NT2/D1 (cell line): Measurements from ENCODE around the gene AGR3.
"Not testable (repeated sequence)": the region's sequence is repeated elsewhere in the genome, so short reads cannot be mapped to it uniquely, and the experiment has no call there.

Source experiments
- DNase-seq: peaks from one replicate; pipeline ENCODE4 v3.0.0-alpha.2; 2011; ENCODE audit warnings: low read depth, low spot score
- H3K27me3 ChIP-seq: 2 replicates; pipeline ENCODE4 v1.6.0; 2011; ENCODE audit warnings: mild to moderate bottlenecking; ENCODE audit not compliant: insufficient read length, insufficient read depth
- H3K36me3 ChIP-seq: 2 replicates; pipeline ENCODE4 v1.6.1; 2011; ENCODE audit warnings: mild to moderate bottlenecking, low read length, mixed read lengths; ENCODE audit not compliant: insufficient read depth, insufficient read length
- H3K4me1 ChIP-seq: 2 replicates; pipeline ENCODE4 v1.5.1; 2011; ENCODE audit not compliant: insufficient read depth, insufficient read length
- H3K4me3 ChIP-seq: 2 replicates; pipeline ENCODE4 v1.5.1; 2011; ENCODE audit warnings: low read depth; ENCODE audit not compliant: insufficient read length
- H3K9ac ChIP-seq: 2 replicates; pipeline ENCODE4 v1.6.0; 2011; ENCODE audit warnings: low read depth; ENCODE audit not compliant: insufficient read length
- H3K9me3 ChIP-seq: 2 replicates; pipeline ENCODE4 v1.5.1; 2011; ENCODE audit warnings: mild to moderate bottlenecking, low read length; ENCODE audit not compliant: insufficient read depth
- SUZ12 ChIP-seq: IDR thresholded peaks from 2 replicates; pipeline ENCODE4 v1.6.1; 2011; ENCODE audit not compliant: insufficient read length, insufficient read depth; ENCODE audit errors: extremely low read depth
- YY1 ChIP-seq: IDR thresholded peaks from 2 replicates; pipeline ENCODE4 v1.6.1; 2011; ENCODE audit not compliant: insufficient read length, insufficient read depth
- ZNF274 ChIP-seq: IDR thresholded peaks from 2 replicates; pipeline ENCODE4 v1.6.1; 2011; ENCODE audit warnings: mild to moderate bottlenecking, low read depth, low read length

The AGR3 gene

DNA sequence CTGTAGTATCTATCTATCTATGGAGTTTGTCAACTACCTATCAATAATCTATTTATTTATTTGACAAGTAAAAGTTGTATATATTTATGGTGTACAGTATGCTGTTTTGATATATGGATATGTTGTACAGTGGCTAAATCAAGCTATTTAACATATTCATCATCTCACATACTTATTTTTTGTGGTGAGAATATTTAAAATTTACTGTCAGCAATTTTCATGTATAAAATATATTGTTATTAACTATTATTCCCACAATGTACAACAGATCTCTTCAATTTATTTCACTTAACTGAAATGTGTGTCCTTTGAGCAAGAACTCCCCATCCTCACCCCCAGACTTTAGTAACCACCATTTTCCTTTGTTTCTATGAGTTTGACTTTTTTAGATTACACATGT, 14.5 kb downstream of the AGR3 start:
- TF ChIP-seq ZNF274 (no peak), YY1 (no peak), SUZ12 (no peak)
- Histone ChIP-seq H3K9me3 (no peaks in the 10 kb centered on the region), H3K4me3 (no peak overlapping the region), H3K4me1 (no peaks in the 10 kb centered on the region), H3K36me3 (no peaks in the 10 kb centered on the region), H3K9ac (no peak overlapping the region), H3K27me3 (no peaks in the 10 kb centered on the region)
- DNase-seq: no peak

DNA sequence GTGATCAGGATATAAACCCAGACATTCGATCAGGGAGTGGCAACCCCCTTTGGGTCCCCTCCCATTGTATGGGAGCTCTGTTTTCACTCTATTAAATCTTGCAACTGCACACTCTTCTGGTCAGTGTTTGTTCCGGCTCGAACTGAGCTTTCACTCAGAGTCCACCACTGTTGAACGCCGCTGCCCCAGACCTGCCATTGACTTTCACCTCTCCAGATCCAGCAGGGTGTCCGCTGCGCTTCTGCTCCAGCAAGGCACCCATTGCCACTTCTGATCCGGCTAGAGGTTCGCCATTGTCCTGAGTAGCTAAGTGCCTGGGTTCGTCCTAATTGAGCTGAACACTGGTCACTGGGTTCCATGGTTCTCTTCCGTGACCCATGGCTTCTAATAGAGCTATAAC, 28.6 kb downstream of the AGR3 start:
- not testable (repeated sequence) for DNase-seq

DNA sequence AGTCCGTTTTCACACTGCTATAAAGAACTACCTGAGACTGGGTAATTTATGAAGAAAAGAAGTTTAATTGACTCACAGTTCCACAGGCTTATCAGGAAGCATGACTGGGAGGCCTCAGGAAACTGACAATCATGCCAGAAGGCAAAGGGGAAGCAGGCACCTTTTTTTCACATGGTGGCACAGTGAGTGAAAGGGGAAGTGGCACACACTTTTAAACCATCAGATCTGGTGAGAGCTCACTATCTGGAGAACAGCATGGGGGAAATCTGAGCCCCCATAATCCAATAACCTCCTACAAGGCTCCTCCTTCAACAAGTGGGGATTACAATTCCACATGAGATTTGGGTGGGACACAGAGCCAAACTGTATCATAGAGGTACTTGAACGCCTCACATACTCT, 30.0 kb downstream of the AGR3 start:
- H3K36me3 ChIP-seq: no peaks in the 10 kb centered on the region
- no peak overlapping the region for H3K9ac ChIP-seq
- H3K4me1 ChIP-seq: no peaks in the 10 kb centered on the region
- no peak overlapping the region for H3K4me3 ChIP-seq
- DNase-seq: no peak
- no peaks in the 10 kb centered on the region for H3K9me3 ChIP-seq
- H3K27me3 ChIP-seq: no peaks in the 10 kb centered on the region
- no peak for TF ChIP-seq ZNF274
- no peak for TF ChIP-seq YY1
- no peak for TF ChIP-seq SUZ12

More for the DNA sequence above, 28.6 kb downstream of the AGR3 start:
- H3K9ac ChIP-seq, H3K4me3 ChIP-seq, H3K27me3 ChIP-seq, H3K9me3 ChIP-seq, H3K36me3 ChIP-seq, H3K4me1 ChIP-seq: not testable (repeated sequence)

DNA sequence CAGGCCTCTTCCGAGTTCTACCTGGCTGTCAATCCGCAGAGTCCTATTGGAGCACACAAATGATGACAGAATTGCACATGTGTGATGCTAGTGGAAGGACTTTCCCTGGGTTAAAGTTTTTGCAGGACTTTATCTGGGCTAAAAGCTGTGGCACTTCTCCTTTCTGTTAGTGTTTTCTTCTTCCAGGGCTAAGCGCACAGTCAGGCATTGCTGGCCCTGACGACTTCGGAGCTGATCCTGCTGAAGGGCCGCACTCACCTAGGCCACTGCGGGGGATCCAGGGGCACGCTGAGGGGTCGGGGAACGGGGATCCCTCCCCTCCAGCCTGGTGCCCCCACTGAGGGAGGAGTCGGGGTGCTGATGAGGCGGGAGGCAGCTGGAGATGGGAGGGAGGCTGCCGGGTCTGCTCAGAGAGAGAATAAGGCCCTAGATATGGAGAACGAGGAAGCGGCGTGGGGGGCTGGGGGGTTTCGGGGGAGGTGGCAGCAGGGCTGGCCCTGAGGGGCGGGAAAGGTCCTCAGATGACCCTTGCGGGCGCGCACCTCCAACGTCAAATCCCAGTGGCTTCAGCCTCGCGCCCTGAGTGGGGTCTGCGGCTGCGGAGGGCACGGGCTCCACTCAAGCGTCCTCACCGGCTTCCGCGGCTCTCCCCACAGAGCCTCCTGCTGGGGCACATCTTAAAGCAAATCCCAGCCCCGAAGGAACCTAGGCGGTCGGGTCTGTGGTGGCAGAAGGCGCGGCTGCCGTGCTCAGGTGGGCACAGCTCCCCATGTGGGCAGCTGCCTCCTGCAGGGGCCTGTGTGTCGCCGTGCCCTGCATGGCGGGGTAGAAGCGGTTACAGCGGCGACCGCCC, 30.9 kb downstream of the AGR3 start:
- TF ChIP-seq YY1 (no peak), SUZ12 (no peak), ZNF274 (no peak)
- Histone ChIP-seq H3K36me3 (no peaks in the 10 kb centered on the region), H3K4me1 (no peaks in the 10 kb centered on the region), H3K9ac (no peak overlapping the region), H3K9me3 (no peaks in the 10 kb centered on the region), H3K4me3 (no peak overlapping the region), H3K27me3 (no peaks in the 10 kb centered on the region)
- DNase-seq: no peak

DNA sequence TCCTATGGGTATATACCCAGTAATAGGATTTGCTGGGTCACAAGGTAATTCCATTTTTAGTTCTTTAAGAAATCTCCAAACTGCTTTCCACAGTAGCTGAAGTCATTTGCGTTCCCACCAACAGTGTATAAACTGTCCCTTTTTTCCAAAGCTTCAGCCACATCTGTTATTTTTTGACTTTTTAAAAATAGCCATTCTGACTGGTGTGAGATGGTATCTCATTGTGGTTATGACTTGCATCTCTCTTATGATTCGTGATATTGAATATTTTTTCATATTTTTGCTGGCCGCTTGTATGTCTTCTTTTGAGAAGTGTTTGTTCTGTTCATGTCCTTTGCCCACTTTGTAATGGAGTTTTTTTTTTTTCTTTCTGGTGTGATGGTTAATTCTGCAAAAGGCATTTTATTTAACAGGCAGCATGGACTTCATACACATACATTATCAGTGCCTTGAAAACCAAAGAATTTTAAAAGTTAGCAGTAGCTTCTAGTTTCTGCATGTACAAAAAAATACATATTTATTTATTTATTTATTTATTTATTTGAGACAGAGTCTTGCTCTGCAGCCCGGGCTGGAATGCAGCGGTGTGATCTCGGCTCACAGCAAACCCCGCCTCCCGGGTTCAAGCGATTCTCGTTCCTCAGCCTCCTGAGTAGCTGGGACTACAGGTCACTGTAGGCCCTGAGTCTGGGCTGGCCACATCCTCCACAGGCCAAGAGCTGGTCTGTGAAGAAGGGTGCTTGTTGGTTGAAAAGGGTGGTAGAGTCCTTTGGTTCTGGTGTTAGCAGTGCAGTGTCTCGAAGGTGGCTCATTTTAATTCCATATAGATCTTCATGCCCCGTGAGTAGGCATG, 32.3 kb downstream of the AGR3 start:
- DNase-seq: no peak
- no peaks in the 10 kb centered on the region for H3K36me3 ChIP-seq
- H3K9ac ChIP-seq: no peak overlapping the region
- no peaks in the 10 kb centered on the region for H3K4me1 ChIP-seq
- no peaks in the 10 kb centered on the region for H3K27me3 ChIP-seq
- no peaks in the 10 kb centered on the region for H3K9me3 ChIP-seq
- TF ChIP-seq ZNF274 (no peak), YY1 (no peak), SUZ12 (no peak)
- H3K4me3 ChIP-seq: no peak overlapping the region

DNA sequence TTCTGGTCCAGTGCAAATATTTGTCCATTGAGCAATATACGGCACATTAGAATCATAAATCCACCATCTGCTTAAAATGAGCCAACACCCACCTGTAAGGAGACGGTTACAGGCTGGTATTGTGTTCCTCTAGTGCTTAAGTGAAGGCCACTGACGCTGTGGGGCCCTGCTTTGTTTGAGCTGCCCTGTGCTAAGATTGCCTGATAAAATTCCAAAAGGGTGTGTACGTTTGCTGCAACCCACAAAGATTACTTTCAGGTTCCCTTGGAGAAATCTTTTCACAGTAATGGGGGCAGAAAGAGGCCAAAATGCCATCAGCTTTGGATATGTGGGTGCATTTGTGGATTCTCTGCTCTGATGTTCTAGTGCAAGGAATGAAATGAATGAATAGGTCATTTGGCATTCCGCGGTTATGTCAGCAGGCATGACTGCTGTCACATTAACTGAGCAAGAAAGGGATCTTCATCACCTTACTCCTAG, 34.4 kb downstream of the AGR3 start:
- no peak overlapping the region for H3K4me3 ChIP-seq
- TF ChIP-seq YY1: no peak
- no peak for TF ChIP-seq SUZ12
- no peak for TF ChIP-seq ZNF274
- no peaks in the 10 kb centered on the region for H3K9me3 ChIP-seq
- H3K4me1 ChIP-seq: no peaks in the 10 kb centered on the region
- no peak for DNase-seq
- H3K36me3 ChIP-seq: no peaks in the 10 kb centered on the region
- H3K9ac ChIP-seq: no peak overlapping the region
- H3K27me3 ChIP-seq: no peaks in the 10 kb centered on the region

DNA sequence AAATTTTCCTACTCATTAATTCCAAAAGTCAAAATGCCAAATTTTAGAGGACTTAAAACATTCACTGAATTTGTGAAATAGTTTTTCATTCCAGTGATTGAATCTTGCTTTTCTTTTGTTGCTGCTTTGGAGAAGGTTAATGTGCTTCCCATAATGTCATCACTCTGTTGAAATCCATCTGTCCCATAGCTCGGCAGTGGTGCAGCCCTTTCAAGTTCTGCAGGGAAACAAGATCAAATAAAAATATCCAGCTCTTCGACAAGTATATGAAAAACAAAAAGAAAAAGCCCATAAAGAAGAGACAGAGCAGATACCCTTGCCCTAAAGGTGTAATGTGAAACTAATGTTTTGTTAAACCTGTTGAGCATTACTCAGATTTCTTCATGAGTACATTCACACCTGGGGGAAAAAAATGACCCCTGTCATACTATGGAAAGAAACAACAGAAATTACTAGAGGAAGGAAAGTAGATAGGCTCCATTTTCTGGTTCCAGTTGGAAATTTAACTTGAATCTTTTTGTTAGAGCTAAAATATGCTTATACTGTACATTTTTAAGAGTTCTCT, 35.1 kb downstream of the AGR3 start:
- Histone ChIP-seq H3K36me3 (no peaks in the 10 kb centered on the region), H3K9me3 (no peaks in the 10 kb centered on the region), H3K9ac (no peak overlapping the region), H3K4me3 (no peak overlapping the region), H3K4me1 (no peaks in the 10 kb centered on the region), H3K27me3 (no peaks in the 10 kb centered on the region)
- no peak for TF ChIP-seq SUZ12
- no peak for TF ChIP-seq YY1
- no peak for DNase-seq
